NT2/D1 (cell line): ENCODE results near the gene TSR3.
"Not testable (repeated sequence)": the region's sequence is repeated elsewhere in the genome, so short reads cannot be mapped to it uniquely, and the experiment has no call there.

Source experiments
- SUZ12 ChIP-seq: IDR thresholded peaks from 2 replicates; pipeline ENCODE4 v1.6.1; 2011; ENCODE audit not compliant: insufficient read length, insufficient read depth; ENCODE audit errors: extremely low read depth
- ZNF274 ChIP-seq: IDR thresholded peaks from 2 replicates; pipeline ENCODE4 v1.6.1; 2011; ENCODE audit warnings: mild to moderate bottlenecking, low read depth, low read length

DNA sequence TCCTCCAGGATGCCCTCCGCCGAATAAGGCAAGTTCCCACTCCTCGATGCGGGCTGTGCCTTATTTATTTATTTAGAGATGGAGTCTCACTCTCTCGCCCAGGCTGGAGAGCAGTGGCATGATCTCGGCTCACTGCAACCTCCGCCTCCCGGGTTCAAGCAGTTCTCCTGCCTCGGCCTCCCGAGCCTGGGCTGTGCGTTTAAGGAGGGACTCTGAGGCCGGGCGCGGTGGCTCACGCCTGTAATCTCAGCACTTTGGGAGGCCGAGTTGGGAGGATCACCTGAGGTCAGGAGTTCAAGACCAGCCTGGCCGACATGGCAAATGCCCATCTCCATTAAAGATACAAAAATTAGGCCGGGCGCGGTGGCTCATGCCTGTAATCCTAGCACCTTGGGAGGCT, 23.5 kb downstream of the TSR3 start:
- TF ChIP-seq SUZ12, ZNF274: not testable (repeated sequence)
